GM12873 (cell line): Measurements from ENCODE around the gene ARFGAP1.

Experiments
- TF ChIP-seq, protein P1 (sequence below): IDR thresholded peaks from 2 replicates; pipeline ENCODE4 v1.5.1; 2012; ENCODE audit warnings: low read depth, mild to moderate bottlenecking, moderate library complexity, low read length, control low read depth; ENCODE audit not compliant: insufficient read depth; ENCODE audit errors: missing control alignments

Gene ARFGAP1

DNA sequence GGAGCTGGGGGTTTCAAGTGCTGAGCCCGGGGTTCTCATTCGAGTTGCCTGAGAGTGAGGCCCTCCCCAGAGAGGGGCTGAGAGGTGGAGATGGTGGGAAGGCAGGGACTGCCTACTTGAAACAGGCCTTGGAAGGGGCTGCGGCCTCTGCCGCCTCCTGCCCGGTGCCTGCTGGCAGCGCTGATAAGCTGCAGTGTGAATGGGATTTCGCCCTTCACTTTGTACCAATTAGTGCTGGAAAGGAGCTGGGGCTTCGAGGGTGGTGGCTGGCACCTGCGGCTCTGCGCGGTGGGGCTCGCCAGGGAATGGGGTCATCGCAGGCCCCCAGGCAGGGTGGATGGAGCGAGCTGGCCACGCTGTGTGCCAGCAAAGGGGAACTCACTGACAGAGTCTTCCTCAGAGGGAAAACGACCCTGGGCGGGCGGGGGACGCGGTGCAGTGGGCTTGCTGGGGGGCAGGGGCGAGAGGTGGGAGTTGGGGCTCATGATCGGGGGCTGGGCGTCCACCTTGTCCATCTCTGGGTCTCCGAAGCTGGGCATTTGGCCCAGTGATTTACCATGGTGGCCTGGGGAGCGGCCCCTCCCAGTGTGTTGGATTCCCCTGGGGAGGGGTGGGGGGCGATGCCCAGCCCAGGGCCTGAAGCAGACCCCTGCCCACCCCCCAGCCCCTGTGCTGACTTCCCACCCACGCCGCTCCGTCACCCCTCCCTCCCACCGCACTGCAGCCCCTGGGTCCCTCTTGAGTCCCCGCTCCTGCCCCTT is 43.3 kb downstream of the ARFGAP1 start:
- TF ChIP-seq, protein P1, sequence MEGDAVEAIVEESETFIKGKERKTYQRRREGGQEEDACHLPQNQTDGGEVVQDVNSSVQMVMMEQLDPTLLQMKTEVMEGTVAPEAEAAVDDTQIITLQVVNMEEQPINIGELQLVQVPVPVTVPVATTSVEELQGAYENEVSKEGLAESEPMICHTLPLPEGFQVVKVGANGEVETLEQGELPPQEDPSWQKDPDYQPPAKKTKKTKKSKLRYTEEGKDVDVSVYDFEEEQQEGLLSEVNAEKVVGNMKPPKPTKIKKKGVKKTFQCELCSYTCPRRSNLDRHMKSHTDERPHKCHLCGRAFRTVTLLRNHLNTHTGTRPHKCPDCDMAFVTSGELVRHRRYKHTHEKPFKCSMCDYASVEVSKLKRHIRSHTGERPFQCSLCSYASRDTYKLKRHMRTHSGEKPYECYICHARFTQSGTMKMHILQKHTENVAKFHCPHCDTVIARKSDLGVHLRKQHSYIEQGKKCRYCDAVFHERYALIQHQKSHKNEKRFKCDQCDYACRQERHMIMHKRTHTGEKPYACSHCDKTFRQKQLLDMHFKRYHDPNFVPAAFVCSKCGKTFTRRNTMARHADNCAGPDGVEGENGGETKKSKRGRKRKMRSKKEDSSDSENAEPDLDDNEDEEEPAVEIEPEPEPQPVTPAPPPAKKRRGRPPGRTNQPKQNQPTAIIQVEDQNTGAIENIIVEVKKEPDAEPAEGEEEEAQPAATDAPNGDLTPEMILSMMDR = no peak

DNA sequence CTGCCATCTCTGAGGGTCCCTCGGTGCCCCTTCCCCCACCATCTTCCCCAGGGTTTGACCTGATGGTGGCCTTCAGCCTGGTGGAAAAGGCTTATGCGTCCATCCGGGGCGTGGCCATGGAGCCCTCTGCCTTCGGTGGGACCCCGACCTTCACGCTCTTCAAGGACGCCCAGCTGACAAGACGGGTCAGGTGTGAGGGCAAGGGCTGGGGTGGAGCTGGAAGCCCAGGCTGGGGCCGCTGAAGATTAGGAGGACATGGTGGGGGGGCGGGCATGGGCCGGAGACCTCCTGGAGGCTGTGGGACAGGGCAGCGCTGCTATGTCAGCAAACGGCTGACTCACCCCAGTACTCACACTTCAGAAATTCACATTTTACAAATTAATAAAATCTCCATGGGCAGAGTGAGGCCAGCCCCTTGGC is 43.9 kb downstream of the ARFGAP1 start:
- TF ChIP-seq, protein P1 = no peak

DNA sequence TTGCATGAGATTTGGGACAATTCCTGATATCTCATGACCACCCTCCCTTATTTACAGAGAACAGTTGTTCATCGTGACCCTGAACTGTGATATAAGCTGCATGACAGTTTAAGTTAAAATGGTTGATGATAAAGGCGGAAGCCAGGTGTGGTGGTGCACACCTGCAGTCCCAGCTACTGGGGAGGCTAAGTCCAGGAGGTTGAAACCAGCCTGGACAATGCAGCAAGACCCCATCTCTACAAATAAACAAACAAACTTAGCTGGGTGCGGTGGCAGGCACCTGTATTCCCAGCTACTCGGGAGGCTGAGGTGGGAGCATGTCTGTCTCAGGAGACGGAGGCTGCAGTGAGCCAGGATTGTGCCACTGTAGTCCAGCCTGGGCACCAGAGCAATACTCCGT is 44.4 kb downstream of the ARFGAP1 start:
- TF ChIP-seq, protein P1 = no peak

DNA sequence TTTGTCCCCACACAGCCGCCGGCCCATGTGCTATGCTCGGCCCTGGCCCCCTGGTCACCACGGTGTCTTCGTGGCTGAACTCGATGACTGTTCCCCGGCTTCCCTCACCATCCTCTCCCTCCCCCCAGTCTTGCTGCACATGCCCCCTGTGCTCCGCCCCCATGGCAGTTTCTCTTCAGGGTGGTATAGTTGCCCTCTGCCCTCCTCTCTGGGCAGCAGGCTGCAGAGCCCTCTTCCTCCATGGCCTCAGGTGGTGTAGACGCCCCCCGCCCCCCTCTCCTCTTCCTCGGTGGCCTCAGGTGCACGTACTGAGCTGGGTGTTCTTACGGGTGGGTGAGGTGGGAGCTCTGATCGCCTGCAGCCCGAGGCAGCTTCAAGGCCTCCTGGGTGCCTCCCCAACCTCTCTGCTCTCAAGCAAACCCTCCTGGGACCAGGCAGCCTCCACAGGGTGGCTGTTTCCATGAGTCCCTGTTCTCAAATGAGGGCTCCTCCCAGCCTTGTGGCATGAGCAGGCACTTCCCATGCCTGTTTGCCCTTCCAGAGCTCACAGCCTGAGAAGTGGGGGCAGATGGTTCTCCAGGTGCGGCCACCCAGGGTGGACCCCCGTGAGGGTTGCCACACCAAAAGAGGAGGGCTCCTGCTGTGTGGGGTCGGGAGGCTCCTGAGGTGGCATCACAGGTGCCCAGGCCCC is 45.1 kb downstream of the ARFGAP1 start:
- TF ChIP-seq, protein P1 = no peak

DNA sequence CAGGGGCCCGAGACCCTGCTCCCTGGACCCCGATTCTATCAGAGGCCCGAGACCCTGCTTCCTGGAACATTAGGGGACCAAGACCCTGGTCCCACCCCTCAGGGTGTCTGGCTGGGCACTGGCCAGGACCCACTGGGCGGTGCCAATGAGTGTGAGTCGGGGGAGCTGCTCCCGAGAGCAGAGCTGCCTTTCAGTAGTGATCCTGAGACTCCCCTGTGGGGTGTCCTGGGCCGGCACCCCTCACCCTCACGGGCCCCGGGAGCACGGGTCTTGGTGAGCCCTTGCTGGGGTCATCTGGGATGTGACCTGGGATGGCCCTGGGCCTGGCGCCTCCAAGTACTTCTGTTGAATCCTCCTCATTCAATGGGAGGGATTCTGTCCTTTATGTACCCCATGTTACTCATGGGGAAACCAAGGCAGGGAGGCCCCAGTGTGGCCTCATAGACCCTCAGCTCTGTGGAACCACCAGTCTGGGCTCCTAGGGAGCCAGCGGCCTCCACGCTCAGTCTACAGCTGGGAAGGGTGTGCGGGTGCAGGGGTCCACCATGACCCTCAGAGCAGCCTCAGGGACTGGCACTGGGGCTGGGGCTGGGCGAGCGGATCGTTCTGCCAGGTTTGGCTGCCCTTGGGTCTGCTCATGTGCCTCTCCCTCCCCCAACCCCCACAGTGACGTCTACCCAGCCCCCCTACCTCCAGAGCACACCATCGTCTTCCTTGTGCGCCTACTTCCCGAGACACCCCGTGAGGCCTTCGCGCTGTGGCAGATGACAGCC is 46.0 kb downstream of the ARFGAP1 start:
- TF ChIP-seq, protein P1 = no peak

DNA sequence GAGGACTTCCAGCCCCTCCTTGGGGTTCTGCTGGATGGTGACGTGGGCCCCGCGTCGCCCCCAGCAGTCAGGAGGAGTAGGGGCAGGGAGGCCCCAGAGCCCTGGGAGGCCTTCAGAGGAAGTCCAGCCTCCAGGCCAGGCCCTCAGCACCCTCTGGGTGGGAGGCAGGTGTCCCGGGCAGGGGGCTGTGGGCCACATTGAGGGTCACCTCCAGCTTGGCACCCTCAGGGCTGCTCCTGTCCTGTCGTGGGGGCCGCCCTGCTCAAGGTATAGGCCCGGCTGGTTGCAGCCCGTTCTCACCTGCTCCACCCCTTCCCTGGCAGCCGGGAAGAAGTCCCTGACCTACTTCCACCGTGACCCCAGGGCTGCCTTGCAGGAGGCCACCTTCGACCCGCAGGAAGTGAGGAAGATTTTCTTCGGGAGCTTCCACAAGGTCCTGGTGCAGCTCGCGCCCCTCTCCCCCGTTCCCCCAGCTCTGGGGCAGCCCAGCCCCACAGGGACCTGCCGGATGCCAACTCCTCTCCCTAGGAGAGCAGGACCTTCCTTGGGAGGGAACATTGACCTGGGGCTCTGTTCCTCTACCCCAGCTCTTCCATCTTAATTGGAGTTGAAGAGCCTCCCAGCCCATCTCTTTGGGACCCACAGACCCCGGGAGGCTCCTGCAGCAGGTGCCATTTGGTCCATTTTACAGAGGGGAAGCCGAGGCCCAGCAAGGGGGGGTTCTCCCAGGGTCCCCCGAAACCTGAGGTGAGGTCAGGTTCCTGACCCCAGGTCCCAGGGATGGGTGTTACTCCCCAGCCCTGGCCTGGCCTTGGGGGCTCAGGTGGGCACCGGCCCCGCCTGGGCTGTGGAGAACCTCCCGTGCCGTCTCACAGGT is 46.8 kb downstream of the ARFGAP1 start:
- TF ChIP-seq, protein P1 = no peak
